HEK293T (cell line): ENCODE results near the gene SMPD3.

Experiments used
- CTCF ChIA-PET: fragments of 350-600 bp; formaldehyde crosslinking; extraction: SDS; loops from one replicate; lab custom pipeline; 2021; ENCODE audit warnings: antibody characterized with exemption, inconsistent platforms; lab: Yijun Ruan, JAX
- POLR2A ChIA-PET: fragments of 350-600 bp; formaldehyde crosslinking; extraction: SDS; loops from one replicate; lab custom pipeline; 2020; ENCODE audit warnings: antibody characterized with exemption, inconsistent platforms; lab: Yijun Ruan, JAX
- DNase-seq: peaks from one replicate; pipeline ENCODE4 v3.0.0; 2012; ENCODE audit warnings: mixed read lengths; ENCODE audit errors: extremely low spot score
- ARNT ChIP-seq: fragments of 450-650 bp; IDR thresholded peaks from 2 replicates; pipeline ENCODE4 v1.6.1; 2017; ENCODE audit warnings: mild to moderate bottlenecking
- BHLHE40 ChIP-seq: fragments of 450-650 bp; IDR thresholded peaks from 2 replicates; pipeline ENCODE4 v1.6.1; 2016; ENCODE audit warnings: mild to moderate bottlenecking, moderate library complexity, borderline replicate concordance
- CTBP1 ChIP-seq: fragments of 450-650 bp; IDR thresholded peaks from 2 replicates; pipeline ENCODE4 v1.6.1; 2016; ENCODE audit warnings: borderline replicate concordance
- ELF4 ChIP-seq: fragments of 450-650 bp; IDR thresholded peaks from 2 replicates; pipeline ENCODE4 v1.6.1; 2017; ENCODE audit warnings: antibody characterized with exemption
- FOXA1 ChIP-seq: fragments of 450-650 bp; IDR thresholded peaks from 2 replicates; pipeline ENCODE4 v1.6.1; 2016; ENCODE audit warnings: mild to moderate bottlenecking
- FOXK2 ChIP-seq: fragments of 450-650 bp; IDR thresholded peaks from 2 replicates; pipeline ENCODE4 v1.6.1; 2016; ENCODE audit warnings: mild to moderate bottlenecking
- FOXM1 ChIP-seq: fragments of 450-650 bp; IDR thresholded peaks from 2 replicates; pipeline ENCODE4 v1.6.1; 2017; ENCODE audit warnings: mild to moderate bottlenecking, borderline replicate concordance
- HDGF ChIP-seq: fragments of 450-650 bp; IDR thresholded peaks from 2 replicates; pipeline ENCODE4 v1.6.1; 2017; ENCODE audit warnings: antibody characterized with exemption, borderline replicate concordance
- L3MBTL2 ChIP-seq: fragments of 450-650 bp; conservative IDR thresholded peaks from 2 replicates; pipeline ENCODE4 v1.6.1; 2016; ENCODE audit warnings: mild to moderate bottlenecking
- LEF1 ChIP-seq: fragments of 450-650 bp; IDR thresholded peaks from 2 replicates; pipeline ENCODE4 v1.6.1; 2017; ENCODE audit warnings: mild to moderate bottlenecking, borderline replicate concordance
- NFRKB ChIP-seq: fragments of 450-650 bp; IDR thresholded peaks from 2 replicates; pipeline ENCODE4 v1.6.1; 2016; ENCODE audit warnings: mild to moderate bottlenecking, moderate library complexity
- PKNOX1 ChIP-seq: fragments of 450-650 bp; IDR thresholded peaks from 2 replicates; pipeline ENCODE4 v1.6.1; 2016
- SP1 ChIP-seq: fragments of 450-650 bp; IDR thresholded peaks from 2 replicates; pipeline ENCODE4 v1.6.1; 2017
- SUZ12 ChIP-seq: fragments of 450-650 bp; IDR thresholded peaks from 2 replicates; pipeline ENCODE4 v1.6.1; 2016; ENCODE audit warnings: mild to moderate bottlenecking
- TARDBP ChIP-seq: fragments of 450-650 bp; IDR thresholded peaks from 2 replicates; pipeline ENCODE4 v1.6.1; 2016
- ZNF384 ChIP-seq: fragments of 450-650 bp; IDR thresholded peaks from 2 replicates; pipeline ENCODE4 v1.6.1; 2016

Gene SMPD3

GRCh38 chr16:68486502-68487202 lies 38.3 kb upstream of the SMPD3 start:
- CTCF ChIA-PET: no interaction called here
- TF ChIP-seq HDGF (no peak), NFRKB (no peak), CTBP1 (no peak), ZNF384 (no peak)
- DNase-seq: no peak
- POLR2A ChIA-PET: no interaction called here

GRCh38 chr16:68481636-68482035 lies 33.3 kb upstream of the SMPD3 start:
- CTCF ChIA-PET: no interaction called here
- no peak for DNase-seq
- POLR2A ChIA-PET: no interaction called here
- no peak for TF ChIP-seq ELF4
- no peak for TF ChIP-seq L3MBTL2
- no peak for TF ChIP-seq CTBP1
- TF ChIP-seq ARNT: no peak
- TF ChIP-seq HDGF: no peak
- no peak for TF ChIP-seq FOXK2
- TF ChIP-seq ZNF384: no peak
- no peak for TF ChIP-seq TARDBP
- TF ChIP-seq SUZ12: no peak
- TF ChIP-seq NFRKB: no peak
- TF ChIP-seq SP1: no peak
- no peak for TF ChIP-seq PKNOX1
- TF ChIP-seq LEF1: no peak
- no peak for TF ChIP-seq FOXM1
- no peak for TF ChIP-seq BHLHE40

GRCh38 chr16:68480084-68480995 lies 32.0 kb upstream of the SMPD3 start:
- CTCF ChIA-PET: no interaction called here
- POLR2A ChIA-PET: no interaction called here
- DNase-seq: no peak
- TF ChIP-seq ZNF384: no peak
- TF ChIP-seq HDGF: no peak
- no peak for TF ChIP-seq TARDBP
- TF ChIP-seq FOXA1: no peak
- no peak for TF ChIP-seq NFRKB
- TF ChIP-seq ARNT: no peak
- no peak for TF ChIP-seq FOXK2
- TF ChIP-seq BHLHE40: no peak
- no peak for TF ChIP-seq LEF1
- TF ChIP-seq ELF4: no peak
- TF ChIP-seq SUZ12: no peak
- no peak for TF ChIP-seq CTBP1
- no peak for TF ChIP-seq L3MBTL2
- TF ChIP-seq FOXM1: no peak

GRCh38 chr16:68479271-68479670 lies 31.0 kb upstream of the SMPD3 start:
- POLR2A ChIA-PET: no interaction called here
- TF ChIP-seq L3MBTL2 (no peak), LEF1 (no peak), BHLHE40 (no peak), HDGF (no peak), SUZ12 (no peak), NFRKB (no peak), ELF4 (no peak), FOXK2 (no peak)
- CTCF ChIA-PET: no interaction called here
- DNase-seq: no peak

GRCh38 chr16:68478526-68479250 lies 30.4 kb upstream of the SMPD3 start:
- ChIA-PET POLR2A (no interaction called here), CTCF (no interaction called here)
- no peak for DNase-seq
- TF ChIP-seq ELF4 (no peak), SP1 (no peak), SUZ12 (no peak), PKNOX1 (no peak), CTBP1 (no peak), BHLHE40 (no peak), FOXK2 (no peak), FOXM1 (no peak)

- POLR2A ChIA-PET: no interaction called here
- no peak for DNase-seq
- no peak for TF ChIP-seq ZNF384
- TF ChIP-seq NFRKB: no peak
- TF ChIP-seq FOXM1: no peak
- no peak for TF ChIP-seq CTBP1
- no peak for TF ChIP-seq ELF4
- no peak for TF ChIP-seq LEF1
- no peak for TF ChIP-seq BHLHE40
- TF ChIP-seq L3MBTL2: no peak
- no peak for TF ChIP-seq SP1
- no peak for TF ChIP-seq FOXK2
- TF ChIP-seq PKNOX1: no peak
- no peak for TF ChIP-seq SUZ12
- no peak for TF ChIP-seq FOXA1
- CTCF ChIA-PET: no interaction called here
Measured at GRCh38 chr16:68475071-68475470, 26.8 kb upstream of the SMPD3 start.
